HG03095 (cell line): ENCODE measurements around the gene MNX1.

Experiments
- ATAC-seq: cut with Tn5 transposase; IDR thresholded peaks from one replicate; pipeline ENCODE4 v1.9.1; 2021; ENCODE audit warnings: moderate library complexity; ENCODE audit not compliant: unreplicated experiment

MNX1 gene

GRCh38 chr7:157033483-157034473, 23.3 kb upstream of the MNX1 start:
- ATAC-seq: no peak

DNA sequence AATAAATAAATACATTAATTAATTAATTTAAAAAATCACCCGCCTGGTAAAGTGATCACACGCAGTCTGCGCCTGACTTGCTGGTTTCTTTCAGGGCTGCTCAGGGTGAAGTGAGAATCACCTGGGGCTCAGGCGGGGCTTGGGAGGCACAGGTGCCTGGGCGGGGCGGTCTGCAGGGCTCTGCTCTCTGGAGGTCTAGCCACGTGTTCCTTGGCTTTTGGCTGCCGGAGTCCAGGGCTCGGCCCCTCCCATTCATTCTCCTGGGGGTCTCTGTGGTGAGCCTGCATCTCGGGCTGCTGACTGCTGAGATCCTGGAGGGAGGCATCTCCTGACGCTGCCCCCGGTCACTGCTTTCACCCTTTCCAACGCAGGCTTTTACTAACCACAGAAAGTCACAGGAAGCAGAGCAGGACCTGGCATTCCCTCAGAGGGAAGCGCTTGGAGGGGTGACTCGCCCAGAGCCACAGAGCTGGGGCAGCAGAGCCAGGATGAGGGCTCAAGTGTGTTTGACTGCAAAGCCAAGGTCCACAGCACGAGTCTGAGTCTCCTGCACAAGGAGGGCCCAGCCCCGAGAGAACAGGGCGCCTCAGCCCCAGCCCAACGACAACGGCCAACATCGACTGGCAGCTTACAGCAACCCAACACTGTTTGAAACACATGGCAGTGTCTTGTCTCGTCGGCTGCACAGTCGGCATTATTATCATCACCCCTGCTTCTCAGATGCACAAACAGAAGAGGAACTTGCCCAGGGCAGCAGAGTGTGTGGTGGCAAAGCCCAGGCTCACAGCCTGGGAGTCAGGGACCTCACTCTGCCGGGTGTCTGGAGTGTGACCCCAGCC, 22.4 kb upstream of the MNX1 start:
- no peak for ATAC-seq

- no peak for ATAC-seq
Observed at GRCh38 chr7:157032128-157032527, 21.7 kb upstream of the MNX1 start.

DNA sequence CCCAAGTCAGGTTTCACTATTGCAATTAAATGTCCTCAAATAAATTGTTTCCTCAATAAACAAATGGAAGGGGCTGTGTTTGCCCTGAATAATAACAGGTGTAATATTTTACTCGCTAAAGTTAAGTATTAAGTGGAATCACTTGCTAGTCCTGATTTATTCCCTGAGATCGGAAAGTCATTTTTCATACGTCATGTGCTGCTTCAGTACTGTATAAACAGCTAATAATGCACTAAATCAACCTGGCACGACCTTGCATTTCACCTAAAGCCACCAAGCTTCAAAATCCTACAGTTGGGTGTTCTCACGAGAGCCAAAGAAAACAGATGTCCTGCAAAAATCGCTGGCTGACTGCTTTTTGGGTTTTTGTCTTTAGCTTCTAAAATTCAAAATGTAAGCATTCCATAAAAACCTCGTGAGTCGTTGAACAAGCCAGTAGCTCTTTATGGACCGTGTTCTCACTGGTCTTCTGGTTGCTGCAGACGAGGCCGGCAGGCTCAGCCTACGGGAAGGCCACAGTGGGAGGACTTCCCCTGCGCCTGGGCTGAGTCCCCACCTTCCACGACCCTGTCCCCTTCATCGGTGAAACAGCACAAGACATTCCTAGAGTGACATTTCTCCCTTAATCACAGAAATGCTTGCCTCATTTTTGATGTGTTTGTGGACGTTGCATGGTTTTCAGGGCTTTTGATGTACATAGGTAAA, 17.9 kb upstream of the MNX1 start:
- no peak for ATAC-seq

DNA sequence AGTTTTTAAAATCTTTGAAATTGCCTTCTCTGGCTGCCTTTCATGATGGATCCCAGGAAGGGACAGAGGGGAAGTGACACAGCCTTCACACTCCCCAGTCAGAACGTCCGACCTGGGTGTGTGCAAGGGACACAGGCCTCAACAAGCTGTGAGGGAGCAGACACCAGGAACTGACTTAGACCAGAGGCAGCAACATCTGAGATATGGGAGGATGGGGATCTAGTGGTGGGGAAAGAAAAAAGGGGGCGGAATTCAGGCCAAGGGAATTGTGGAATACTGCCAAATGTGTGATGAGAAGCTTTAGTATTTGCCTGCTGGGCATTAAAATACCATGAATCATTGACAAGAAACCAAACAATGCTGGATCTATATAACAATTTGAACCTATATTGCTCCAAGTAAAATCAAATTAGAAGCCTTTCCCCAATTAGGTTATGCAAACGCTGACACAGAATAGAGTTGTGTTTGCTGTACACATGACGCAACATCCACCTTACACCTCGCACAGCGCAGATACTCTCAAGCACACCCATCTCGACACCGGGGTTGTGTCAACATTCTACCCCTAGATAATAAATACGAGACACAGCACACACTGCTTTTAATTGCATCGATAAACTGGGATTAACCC, 17.2 kb upstream of the MNX1 start:
- ATAC-seq: no peak

DNA sequence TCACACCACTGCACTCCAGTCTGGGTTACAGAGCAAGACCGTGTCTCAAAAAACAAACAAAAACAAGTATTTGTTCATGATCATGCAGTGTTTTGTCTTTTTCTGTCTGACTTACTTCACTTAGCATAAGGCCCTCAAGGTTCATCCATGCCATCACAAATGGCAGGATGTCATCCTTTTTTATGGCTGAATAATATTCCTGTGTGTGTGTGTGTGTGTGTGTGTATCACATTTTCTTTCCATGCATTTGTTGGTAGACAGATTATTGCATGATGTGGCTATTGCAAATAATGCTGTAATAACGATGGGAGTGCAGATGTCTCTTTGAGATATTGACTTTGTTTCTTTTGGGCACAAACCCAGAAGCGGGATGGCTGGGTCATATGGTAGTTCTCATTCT, 14.3 kb upstream of the MNX1 start:
- ATAC-seq: no peak

GRCh38 chr7:157023589-157023905, 13.1 kb upstream of the MNX1 start:
- ATAC-seq: no peak

GRCh38 chr7:157022681-157023588, 12.5 kb upstream of the MNX1 start:
- no peak for ATAC-seq

GRCh38 chr7:157021871-157022680, 11.6 kb upstream of the MNX1 start:
- ATAC-seq: no peak

DNA sequence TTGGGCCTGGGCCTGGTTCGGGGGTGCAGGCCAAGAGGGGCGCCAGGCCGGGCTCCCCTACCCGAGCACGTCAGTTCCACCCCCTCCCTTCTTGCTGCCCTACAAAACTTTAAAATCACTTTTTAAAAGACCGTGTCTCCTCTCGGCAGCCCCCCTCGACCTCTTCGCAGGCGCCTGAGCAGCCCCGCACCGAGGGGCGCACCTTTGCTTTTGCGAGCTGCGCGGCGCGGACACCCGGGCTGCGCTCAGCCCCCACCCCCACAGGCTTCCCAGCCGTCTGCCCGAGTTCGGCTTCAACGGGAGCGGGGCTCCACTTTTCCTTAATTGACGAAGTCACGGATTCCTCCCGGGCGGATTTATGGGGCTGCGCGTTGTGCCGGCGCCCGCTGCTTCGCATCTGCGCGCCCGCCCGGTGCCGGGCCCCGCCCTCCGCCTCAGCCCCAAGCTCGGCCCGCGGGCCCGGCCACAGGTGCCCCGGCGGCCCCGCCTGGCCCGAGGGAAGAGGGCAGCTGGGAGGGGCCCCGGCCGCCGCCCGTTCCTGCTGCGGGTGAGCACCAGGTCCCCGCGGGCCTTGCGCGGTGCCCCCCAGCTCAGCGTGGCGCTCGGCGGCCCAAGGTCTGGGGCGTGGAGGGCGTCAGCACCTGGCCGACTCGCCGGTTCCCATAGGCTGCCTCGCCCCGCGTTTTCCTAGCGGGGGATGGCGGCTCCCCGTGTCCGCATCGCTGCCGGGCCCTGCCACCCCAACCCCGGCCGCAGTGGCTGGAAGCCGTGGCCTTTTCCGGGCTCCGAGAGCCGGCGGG, 10.8 kb upstream of the MNX1 start:
- ATAC-seq: no peak

- ATAC-seq: no peak
Observed at GRCh38 chr7:157020514-157021070, 10.1 kb upstream of the MNX1 start.

GRCh38 chr7:157019718-157020451, 9.4 kb upstream of the MNX1 start:
- no peak for ATAC-seq

- no peak for ATAC-seq
Observed at GRCh38 chr7:157018997-157019608, 8.6 kb upstream of the MNX1 start.

DNA sequence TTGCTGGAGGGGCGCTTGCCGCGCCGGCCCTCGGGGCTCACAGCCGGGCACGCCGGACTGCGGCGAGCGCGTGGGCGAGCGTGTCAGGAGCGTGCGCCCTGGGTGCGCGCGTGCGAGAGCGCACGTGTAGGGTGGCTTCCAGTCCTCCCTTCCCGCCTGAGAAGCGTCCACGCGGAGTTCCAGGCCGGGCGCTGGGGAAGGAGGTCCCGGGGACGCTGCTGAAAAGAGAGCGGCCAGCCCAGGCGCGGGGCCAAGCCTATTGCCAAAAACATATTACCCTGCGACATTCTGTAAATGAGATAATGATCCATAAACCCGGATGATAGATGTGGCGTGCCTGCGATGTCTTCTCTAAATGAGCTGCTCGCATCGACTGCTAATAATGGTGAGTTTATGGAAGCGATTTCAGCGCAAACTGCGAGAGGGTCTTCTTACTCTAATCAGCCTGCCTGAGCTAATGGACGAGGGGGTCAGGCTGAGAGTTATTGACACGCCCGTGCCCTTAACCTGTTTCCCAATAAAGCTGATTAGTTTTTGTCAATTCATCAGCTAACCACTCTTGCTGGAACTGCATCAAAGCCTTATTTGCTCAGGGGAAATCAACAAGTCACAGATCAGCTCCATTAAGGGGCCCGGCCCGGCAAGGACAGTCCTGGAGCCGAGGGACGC, 8.0 kb upstream of the MNX1 start:
- ATAC-seq: no peak

GRCh38 chr7:157017603-157018327, 7.3 kb upstream of the MNX1 start:
- no peak for ATAC-seq

DNA sequence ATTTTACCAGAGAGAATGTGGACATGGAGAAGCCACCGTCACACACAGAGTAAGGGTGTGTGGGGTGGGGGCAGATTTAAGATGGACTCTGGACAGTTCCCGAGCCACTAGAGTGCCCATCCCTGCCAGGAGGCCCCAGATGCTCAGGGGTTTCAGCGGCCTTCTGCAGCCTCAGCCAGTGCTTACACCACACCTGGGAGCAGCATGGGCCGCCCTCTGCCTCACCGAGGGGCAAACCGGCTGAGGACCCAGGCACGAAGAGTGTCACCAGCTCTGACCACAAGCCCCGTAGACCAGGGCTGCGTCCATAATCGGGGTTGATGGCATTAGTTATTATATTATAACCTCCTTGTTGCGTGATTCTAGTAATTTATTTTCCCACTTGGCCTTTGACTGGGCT, 6.7 kb upstream of the MNX1 start:
- ATAC-seq: no peak
